IPS DF 4.7 (cell line): ENCODE measurements around the gene FAM53B.
"Not testable (repeated sequence)": the region's sequence is repeated elsewhere in the genome, so short reads cannot be mapped to it uniquely, and the experiment has no call there.

ENCODE experiments used
- DNase-seq: peaks from one replicate; pipeline ENCODE4 v3.0.0-alpha.2; 2013; ENCODE audit warnings: low spot score; ENCODE audit errors: extremely low read depth

The FAM53B gene, protein sequence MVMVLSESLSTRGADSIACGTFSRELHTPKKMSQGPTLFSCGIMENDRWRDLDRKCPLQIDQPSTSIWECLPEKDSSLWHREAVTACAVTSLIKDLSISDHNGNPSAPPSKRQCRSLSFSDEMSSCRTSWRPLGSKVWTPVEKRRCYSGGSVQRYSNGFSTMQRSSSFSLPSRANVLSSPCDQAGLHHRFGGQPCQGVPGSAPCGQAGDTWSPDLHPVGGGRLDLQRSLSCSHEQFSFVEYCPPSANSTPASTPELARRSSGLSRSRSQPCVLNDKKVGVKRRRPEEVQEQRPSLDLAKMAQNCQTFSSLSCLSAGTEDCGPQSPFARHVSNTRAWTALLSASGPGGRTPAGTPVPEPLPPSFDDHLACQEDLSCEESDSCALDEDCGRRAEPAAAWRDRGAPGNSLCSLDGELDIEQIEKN

DNA sequence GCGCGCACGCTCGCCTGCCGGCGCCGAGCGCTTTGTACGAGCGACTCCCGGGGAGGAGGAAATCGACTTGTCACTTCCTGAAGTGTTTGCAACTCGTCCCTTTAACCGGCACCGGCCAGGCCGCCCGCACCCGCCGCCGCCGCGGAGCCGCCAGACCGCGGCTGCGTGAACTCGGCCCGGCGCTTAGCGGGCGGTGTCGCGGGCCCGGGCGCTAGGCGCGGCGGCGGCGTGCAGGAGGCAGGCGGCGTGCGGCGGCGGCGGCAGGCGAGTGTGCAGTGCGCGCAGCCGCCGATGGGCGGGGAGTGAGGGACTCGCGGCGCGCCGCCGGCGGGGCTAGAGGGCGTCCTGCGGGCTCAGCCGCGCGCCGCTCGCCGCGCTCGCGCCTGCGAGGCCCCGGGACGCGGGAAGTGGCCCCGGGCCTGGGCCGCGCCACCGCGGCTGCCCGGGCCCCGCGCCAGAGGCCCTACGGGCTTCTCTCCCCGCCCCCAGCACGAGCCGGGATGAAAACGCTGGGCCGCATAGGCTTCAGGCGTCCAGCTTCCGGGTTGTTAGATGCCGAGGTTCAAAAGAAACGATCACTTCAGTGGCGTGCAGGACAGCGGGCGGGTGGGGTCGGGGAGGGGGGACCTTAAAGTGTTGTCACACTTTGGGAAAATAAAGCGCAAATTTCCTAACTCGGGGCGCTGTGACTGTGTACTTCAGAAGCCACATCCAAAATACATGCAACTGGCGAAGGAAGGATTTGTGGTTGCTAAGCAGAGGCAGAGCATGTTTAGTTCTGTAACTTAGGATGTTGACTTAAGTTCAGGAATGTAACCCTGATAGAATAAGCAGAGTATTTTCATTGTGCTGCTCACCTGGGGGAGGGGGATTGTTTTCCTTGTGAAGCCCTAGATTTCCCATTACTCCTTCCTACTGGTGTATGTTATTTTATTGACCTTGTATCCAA, at the start of gene FAM53B:
TSS of gene FAM53B (minus strand) at position 277 of the 949 bp plus-strand sequence. CDS start 37,665 bp downstream, outside the sequence.
- DNase-seq, result no peak

DNA sequence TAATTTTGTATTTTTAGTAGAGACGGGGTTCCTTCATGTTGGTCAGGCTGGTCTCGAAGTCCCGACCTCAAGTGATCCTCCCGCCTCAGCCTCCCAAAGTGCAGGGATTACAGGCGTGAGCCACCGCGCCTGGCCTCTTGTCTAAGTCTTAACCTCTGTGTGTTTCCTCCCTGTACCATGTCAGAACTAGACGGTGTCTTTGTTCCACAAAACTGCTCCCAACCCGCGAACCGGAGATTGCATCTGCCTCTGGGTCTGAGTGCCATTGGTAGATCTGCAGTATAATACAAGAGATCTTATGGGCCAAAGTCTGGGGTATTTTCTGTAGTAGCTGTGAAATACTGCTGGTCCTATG, 48.8 kb upstream of the FAM53B start:
- DNase-seq, result no peak

DNA sequence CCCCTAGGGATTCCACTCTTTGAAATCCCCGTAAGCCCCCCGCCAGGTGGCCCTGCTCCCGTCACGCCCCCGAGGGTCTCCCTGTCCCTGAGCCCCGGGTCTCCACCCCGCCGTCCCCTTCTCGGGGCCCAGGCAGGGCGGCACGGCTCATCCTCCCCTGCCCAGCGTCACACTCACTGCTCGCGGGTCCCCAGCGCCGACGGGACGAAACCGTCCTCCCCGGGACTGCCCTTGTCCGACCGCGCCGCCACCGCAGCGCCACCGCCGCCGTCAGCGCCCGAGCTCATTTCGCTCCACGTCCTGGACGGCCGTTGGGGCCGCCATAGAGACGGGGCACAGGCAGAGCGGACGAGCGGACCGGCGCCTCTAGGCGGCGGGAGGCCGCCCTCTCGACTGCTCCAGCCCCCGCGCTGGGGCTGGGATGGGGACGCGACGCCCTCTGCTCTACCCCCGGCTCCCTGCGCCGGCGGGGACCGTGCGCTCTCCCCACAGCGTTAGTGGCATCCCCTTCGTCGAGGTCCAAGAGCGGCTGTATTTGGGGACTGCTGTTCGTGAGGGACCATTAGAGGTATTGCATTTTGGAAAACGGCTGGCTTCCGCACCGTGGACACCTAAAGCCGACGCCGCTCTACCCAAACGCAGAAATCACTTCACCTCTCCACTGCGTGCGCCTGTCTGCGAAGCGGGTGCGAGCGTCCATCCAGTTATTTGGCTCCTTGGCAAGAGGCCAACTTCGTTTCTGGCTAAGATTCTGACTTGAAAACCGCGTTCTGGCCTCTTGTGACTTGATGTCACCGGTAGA, 47.6 kb upstream of the FAM53B start, which contains the start of gene EEF1AKMT2:
TSS of gene EEF1AKMT2 (minus strand) at position 341 of the 802 bp plus-strand sequence. CDS start at position 287, 54 bp downstream.
- DNase-seq, result no peak

DNA sequence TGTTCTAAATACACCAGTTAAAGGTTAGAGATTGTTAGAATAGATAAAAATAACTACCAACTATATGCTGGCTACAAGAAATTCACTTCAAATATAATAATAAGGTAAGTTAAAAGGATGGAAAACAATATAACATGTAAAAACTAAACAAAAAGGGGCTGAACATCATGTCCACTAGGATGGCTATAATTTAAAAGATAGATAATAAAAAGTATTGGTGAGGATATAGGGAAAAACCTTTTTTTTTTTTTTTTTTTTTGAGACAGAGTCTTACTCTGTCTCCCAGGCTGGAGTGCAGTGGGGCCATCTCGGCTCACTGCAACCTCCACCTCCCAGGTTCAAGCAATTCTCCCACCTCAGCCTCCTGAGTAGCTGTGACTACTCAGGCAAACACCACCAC, 38.7 kb upstream of the FAM53B start:
- DNase-seq, result not testable (repeated sequence)

DNA sequence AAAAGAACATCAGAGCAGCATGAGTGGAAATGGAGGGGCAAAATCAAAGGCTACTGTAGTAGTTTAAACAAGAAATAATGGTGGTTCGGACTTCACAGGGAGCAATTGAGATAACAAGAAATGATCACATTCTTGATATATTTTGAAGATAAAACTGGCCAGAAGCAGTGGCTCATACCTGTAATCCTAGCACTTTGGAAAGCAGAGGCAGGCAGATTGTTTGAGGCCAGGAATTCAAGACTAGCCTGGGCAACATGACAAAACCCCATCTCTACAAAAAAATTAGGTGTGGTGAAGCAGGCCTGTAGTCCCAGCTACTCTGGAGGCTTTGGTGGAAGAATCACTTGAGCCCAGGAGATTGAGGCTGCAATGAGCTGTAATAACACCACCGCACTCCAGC, 24.6 kb upstream of the FAM53B start:
- no peak for DNase-seq

DNA sequence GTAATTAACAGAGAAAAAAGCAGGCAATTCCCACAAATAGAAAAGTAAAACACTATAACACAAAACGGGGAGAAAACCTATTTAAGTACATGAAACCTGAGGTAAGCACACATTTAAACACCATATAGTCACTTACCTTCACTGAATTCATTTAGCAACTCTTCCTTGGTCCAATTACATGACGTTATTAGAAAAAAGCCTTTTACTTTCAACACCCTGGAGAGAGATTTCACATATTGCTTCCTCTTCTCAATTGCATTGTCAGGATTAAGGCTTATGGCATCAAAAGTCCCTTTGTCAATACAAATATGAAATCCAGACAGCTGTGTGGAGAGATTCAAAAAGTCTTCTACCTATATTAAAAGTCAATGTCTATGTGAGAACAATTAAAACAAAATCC, 21.1 kb upstream of the FAM53B start:
- DNase-seq, result no peak

DNA sequence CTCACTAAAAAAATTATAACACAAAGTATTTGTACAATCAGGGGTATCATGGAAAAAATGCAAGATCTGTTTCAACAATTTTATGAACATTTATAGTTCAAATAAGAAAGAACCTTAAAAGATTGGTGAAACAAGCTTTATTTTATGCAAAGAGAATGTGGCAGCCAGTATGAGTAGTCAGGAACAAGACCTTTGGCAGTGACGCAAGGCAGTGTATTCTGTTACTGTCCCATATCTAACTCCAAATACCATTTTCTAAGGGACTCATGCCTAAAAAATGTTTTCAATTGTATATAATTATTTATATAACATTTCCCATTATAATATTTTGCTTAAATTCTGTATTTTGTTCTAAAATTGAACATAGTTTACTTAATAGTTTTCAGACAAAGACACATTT, 19.1 kb upstream of the FAM53B start:
- DNase-seq, result no peak

DNA sequence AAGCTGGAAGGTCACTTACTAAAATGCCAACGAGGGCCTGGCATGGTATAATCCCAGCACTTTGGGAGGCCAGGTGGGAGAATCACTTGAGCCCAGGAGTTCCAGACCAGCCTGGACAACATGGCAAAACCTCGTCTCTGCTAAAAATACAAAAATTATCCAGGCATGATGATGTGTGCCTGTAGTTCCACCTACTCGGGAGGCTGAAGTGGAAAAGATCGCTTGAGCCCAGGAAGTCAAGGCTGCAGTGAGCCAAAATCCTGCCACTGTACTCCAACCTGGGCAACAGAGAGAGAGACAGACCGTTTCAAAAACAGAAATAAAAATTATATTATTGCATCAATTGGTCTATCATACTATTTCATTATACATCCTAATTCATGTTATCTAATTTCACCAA, 18.1 kb upstream of the FAM53B start:
- DNase-seq, result no peak

DNA sequence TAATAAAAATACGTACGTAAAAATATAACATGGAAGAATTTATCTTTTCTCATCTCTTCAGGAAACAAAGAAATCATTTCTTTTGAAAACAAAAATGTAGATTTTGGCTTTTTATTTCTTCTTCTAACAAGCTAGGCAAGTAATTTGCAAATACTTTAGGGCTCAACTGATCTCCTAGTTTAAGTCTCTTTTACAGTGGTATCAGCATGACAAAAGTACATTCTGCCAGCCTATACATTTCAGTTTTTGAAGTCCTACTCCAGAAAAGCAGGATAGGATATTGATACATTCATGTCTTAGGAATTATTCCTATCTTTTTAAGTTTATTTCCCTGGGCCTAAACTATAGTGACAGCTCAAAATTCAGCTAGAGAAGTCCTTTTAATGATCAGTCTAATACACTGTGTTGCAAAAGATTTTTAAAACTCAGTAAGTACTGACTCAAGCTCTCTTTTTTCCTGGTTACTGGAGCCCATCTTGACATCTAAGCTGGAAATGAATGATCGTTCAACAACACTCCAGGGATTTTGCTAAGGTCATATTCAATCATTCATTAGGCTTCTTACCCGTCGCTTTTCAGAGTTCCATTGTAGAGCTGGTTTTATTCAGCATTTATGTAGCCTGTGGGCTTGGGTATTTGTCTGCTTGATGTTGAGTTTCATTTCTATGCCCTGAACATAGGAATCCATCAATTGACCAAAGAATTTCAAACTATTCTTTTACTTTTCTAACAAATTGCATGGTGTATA, 12.2 kb upstream of the FAM53B start:
- DNase-seq, result no peak

DNA sequence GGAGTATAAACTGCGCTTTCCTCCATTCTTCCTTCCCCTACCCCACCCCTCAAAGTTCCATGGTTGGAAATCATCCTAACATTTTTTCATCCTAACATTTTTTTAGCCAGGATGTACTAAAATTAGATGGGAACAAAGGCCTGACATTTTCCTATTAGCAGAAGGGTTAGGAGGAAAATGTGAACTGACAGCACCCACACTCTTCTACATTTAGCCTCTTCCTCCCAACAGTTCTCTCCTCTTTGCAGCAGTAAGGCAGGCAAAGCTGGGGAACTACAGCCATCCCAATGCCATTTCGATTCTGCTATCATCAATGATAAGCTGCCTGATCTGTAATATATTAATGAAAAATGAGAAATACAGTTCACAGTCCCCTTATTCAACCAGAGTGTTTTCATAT, 11.4 kb upstream of the FAM53B start:
- DNase-seq, result no peak

DNA sequence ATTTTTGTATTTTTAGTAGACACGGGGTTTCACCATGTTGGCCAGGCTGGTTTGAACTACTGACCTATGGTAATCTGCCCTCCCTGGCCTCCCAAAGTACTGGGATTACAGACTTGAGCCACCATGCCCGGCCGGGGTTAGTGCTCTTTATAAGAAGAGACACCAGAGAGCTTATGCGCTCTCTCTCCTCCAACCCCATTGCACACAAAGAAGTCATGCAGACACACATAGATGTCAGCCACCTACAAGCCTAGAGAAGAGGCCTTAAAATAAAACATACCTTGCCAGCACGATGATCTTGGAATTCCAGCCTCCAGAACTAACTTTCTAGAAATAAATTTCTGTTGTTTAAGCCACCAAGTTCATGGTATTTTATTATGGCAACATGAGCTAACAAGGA, 10.0 kb upstream of the FAM53B start:
- DNase-seq, result no peak

DNA sequence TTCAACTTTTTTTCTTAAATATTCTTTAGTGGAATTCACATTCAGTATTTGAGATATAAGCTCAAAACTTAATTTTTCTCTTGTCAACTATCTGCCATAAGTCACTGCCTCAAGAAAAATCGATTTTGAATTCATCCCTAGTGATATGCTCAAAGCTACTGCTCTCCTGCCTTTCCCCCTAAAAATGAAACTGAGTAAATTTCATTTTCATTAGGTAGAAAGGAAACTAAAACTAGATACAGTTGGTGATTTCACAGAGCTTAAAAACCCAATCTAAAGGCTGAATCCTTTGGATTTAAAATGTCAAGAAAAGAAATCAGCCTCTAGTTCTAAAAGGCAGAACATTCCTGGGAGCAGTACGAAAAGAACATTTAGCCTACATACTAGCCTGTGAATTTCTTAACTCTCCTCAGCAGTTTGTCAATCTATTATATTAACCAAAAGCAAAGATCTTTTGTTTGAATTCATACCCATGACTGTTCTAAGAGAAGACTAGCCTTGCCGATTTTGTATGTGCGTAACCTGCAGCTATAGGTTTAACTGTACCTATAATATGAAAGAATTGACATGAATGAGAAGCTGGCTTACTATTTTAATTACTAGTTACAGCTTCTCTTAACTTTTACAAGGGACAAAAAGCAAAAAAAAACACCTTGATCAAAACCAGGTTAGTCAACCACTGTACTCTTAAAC, 4.9 kb upstream of the FAM53B start:
- DNase-seq, result no peak

DNA sequence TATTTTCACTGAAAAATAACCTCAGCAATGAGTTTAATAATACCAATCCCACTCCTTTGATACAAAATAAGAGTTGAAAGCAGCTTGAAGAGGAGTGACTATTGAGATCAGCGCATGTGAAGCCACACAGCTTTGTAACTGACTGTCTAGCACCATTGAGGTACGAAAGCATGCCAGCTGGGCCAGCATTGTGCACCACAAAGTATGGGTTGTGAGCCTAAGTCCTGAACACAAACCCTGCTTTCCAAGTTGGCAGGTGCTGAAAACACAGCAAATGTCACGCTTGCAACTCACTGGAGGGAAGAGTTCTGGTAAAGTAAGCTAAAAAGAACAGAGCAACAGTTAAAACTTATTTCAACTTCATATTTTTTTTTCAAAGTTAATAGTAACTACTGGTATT, 4.0 kb upstream of the FAM53B start:
- DNase-seq, result no peak

DNA sequence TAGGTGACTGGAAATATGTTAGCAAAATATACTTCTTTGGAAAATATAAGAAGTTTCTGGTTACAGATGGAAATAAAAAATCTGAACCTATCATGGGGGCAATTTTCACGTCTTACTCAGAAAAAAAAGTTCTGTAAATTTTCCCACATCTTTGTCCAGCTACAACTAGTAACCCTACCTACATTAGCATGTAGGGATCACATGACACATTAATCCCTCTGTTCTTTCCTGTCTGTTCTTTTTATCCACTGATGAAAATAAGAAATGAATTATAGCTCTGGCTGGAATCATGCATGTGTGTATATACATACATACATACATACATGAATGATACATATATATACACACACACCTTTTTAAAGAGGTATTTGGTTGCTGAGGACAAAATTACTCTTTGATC, 3.6 kb upstream of the FAM53B start:
- DNase-seq, result no peak

DNA sequence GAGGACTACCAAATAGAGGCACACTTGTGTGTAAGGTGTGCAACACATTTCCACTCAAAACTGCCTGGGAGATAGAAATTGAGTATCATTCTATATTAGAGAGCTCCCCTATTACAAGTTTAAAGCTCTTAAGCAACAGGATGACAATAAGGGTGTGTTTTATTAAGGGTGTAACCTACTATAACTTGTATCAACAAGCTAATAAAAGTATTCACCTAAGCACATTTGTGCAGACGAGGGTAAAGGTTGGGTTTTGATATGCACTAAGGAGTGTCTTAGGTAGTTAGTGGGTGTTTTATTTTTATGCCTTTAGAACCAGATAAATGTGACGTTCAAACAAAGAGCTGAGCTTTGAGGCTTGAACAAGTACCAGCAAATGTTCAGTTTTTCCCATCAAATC, 2.8 kb upstream of the FAM53B start:
- no peak for DNase-seq

DNA sequence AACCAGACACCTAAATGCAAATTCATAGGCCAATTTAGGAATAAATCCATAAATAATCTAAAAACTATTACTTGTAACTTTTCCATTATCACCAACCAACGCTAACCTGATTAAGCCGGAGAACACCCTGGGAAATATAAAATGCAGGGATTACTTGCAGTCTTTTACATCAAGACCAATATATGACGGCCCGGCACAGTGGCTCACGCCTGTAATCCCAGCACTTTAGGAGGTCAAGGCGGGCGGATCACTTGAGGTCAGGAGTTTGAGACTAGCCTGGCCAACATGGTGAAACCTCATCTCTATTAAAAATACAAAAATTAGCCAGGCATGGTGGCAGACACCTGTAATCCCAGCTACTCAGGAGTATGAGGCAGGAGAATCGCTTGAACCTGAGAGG, 2.3 kb upstream of the FAM53B start:
- not testable (repeated sequence) for DNase-seq

DNA sequence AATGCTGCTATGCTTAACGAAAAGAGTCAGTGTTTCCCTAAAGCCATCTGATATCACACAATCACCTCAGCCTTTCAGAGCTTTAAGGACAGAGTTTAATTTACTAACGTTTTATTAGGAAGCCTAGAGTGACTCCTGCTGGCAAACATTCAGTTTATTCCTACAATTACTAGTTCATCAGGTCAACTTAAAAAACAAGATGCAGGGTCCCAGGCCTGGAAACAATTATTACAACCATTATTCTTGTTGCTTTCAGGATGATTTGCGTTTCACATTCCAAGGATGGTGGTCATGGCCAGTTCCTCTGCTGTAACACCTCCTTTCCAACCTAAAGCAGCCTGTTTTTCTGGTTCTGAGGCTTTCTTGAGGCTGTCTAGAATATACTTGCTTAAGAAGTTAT, 1.5 kb upstream of the FAM53B start:
- DNase-seq, result no peak

DNA sequence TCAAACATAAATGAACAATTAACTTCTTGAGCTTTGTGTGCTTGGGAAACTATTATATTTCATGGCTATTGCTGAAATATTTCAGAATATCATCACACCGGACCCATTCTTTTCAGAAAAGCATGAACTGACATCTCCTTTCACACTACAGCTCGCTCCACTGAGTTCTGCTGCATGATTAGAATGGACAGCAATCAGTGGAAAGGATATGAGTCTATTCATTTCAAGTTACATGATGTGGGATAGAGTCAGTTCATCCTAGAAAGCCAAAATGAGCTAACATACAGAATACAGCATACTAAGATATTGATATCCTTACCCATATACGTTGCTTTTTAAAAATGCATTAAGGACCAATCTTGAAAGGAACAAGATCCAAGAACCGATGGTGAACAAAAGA, 1.1 kb upstream of the FAM53B start:
- DNase-seq, result no peak

DNA sequence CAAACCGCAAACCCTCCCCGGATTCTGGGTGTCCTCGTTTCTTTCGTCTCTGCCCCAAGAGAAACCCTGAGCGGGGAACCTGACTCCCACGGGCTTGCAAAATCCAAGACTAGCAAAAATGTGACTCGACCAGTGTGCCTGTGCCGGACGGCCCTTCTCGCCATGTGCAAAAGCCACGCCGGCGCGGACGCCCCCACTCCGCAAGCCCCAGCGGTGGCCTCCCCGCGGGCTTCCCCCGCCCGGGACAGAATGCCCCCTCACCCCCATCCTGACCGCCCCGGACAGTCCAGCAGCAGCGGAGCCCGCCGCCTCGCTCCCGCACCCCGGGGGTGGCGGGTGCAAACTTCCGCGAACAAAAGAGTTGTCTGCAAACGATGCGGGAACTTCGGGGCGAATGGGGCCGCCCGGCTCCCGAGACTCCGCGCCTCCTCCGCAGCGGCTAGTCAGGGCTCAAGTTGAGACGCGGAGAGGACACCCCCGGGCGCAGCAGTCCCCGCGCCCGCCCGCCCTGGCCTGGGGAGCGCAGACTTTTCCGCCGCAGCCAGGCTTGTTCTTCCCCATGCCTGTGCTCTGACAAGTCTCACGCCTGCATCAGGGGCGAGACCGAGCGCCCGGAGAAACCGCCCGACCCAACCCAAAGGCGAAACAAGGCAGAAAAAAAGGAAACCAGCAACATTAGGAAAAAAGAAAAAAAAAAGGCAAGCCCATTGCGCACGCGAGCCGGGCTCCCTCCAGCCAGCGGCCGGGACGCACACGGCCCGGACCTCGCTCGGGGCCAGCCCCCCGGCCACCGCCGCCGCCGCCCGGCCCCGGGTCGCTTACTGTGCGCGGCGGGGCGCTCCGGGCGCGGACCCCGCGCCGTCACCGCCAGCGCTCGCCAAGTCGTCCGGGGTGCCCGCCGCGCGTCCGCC, 732 bp downstream of the FAM53B start:
- no peak for DNase-seq
